CD4-positive, alpha-beta T cell treated with Interleukin-17A for 4 hours (primary cell): Measurements from ENCODE around the gene MYO18A.
"Not testable (repeated sequence)": the region's sequence is repeated elsewhere in the genome, so short reads cannot be mapped to it uniquely, and the experiment has no call there.

Experiments
- DNase-seq: peaks from one replicate; pipeline ENCODE4 v3.0.0-alpha.2; 2020; ENCODE audit warnings: mixed read lengths

Gene MYO18A

GRCh38 chr17:29165800-29166506 is 14.2 kb downstream of the MYO18A start:
- DNase-seq = no peak

- no peak for DNase-seq
Observed at GRCh38 chr17:29165261-29165660, 14.9 kb downstream of the MYO18A start.

GRCh38 chr17:29163563-29163962 is 16.6 kb downstream of the MYO18A start:
- DNase-seq = no peak

DNA sequence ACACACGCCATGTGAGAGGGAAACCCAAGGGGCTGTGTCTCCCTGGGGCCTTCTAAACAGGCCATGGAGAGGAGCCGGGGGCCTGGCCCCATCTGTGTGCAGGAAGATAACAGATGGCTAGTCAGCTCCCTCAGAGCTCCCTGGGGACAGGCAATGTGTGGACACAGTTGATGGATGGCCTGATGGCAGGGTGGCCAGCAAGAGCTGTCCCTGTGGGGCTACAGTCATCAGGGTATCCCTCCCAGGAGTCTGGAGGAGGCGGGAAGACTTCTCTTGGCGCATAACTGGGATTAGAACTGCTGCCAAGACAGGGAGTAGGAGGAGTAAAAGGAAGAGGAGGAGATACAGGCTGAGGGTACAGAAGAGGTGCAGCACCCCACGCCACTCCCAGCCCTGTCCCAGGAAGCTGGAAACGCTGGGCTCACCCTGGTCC is 17.3 kb downstream of the MYO18A start:
- DNase-seq = no peak

DNA sequence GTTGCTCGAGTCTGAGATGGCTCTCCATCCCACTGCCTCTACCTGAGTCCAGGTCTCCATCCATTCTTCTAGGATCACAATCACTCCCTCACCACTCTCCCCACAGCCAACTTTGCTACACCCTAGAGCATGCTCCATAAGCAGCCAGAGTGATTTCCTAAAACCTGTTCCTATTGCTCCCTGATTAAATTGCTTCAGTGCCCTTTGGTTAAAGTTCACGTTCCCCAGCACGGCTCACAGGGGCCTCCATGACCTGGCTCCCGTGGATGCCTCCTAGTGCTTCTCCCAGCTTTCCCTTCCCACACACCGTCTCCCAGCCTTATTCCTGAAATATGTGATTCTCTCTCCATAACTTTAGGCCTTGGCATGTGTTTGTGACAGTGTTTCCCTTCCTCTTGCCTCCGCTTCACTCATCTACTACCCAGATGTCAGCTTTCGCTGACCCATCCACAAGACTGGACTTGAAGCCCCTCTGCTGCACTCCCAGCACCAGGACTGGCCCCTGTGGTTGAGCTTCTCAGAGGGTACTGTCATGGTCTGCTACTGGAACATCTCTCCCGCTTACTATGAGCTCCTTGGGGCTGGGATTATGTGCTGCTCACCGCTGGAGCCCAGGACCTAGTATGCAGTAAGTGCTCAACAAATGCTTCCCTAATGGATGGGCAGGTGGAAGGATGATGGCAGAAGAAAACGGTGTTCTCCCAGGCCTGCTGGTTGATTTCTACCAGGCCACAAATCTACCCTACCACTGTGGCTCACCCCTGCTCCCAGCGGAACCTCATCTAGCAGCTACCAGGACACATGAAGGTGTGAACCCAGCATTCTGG is 17.9 kb downstream of the MYO18A start:
- DNase-seq = no peak

DNA sequence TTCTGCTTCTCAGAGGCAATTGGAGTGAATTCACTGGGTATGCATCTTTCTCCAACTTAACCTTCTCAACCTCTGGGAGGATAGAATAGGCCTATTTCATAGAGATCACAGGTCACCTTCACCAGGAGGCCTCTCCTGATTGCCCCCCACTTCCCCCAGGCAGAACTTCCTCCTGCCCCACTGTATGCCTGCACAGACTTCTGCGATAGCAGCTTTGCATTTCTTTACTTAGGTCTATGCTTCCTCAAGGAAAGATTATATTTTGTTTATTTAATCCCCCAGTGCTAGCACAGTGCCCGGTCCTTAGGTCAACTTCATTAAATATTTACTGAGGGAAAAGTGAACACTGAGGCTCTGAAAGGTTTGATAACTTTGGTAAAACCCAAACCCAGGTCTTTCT is 19.9 kb downstream of the MYO18A start:
- DNase-seq = no peak

- DNase-seq = no peak
Observed at GRCh38 chr17:29159306-29159860, 20.8 kb downstream of the MYO18A start.

DNA sequence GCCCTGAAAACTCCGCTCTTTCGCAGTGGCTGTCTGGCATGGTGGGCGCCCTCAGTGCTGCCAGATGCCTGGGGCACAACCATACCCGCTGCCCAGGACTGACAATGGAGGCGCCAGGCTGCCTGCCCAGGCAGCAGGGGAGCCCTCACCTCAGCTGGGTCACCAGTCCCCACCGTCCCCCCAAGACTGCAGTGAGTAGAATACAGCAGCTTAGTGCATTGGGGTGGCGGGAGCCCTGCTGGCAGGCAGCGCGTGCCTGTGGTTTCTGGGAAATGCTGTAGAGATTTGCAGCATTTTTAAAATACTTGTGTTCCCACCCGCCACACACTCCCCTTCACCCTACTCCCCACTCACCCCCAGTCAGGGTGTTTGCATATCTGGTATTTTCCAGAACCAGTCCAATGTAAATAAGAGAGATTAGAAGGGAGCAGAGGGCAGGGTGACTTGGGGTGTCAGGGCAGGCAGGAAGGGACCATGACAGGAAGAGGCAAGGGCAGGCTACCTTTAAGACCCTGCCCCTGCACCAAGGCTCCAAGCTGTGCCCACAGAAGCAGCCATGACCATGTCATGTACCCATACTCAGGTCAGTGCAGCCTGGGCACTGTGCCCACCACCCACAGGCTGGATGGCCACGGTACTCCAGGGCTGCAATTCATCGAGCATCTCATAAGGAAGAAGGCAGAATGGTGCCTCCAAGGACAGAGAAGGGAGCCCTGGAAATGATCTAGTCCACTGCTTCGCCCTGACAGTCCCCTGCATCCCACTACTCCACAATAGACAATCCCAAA is 21.5 kb downstream of the MYO18A start:
- no peak for DNase-seq

DNA sequence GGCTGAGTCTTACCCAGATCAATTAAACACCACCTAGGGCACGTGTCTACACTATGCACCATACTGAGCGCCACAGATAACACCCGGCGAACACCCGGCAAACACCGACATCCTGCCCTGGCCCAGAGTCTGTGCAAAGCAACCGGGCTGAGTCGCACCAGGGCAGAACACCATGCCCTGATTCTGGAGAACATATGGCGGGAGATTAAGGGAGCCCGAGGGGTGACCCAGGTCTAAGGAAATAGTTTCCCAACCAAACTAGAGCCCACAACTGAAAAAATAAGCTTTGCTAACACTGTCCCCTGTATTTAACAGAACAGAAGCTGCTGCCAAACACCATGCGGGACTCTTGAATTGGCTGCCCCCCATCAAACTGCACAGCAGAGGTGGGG is 22.1 kb downstream of the MYO18A start:
- no peak for DNase-seq

- no peak for DNase-seq
Observed at GRCh38 chr17:29157310-29157709, 22.9 kb downstream of the MYO18A start.

DNA sequence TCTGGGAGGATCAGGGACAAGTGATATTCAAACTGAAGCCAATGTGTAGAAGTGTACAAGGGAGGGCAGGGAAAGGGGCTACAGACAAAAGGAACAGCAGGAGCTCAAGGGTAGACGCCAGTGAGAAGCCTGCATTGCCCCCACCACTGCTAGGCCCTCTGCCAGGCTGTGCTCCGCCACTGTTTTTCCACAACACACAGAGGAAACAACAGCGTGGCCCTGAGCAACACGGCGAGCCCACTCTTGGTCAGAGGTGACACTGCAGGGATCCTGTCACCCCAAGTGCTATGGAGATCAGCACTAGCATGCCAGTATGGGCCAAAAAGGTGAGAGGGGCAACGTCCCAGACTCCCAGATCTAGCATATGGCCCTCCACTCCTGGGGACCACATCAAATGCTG is 23.4 kb downstream of the MYO18A start:
- DNase-seq = no peak

DNA sequence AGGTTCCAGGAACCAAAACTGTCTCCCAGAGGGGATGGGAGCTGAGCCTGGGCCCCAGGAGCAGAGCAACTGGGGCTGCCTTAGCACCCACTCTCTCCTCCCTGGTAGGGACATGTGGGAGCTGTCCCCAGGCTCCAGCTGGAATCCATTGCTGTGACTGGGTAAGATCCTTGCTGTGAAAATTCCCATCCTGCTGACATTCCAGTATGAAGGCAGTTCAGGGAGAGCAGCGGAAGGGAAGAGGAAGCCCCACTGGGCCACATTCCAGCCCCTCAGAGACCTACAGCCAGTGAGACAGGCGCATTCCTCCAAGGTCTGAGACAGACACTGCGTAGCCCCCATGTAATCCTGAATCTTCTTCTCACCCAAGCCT is 24.2 kb downstream of the MYO18A start:
- no peak for DNase-seq

DNA sequence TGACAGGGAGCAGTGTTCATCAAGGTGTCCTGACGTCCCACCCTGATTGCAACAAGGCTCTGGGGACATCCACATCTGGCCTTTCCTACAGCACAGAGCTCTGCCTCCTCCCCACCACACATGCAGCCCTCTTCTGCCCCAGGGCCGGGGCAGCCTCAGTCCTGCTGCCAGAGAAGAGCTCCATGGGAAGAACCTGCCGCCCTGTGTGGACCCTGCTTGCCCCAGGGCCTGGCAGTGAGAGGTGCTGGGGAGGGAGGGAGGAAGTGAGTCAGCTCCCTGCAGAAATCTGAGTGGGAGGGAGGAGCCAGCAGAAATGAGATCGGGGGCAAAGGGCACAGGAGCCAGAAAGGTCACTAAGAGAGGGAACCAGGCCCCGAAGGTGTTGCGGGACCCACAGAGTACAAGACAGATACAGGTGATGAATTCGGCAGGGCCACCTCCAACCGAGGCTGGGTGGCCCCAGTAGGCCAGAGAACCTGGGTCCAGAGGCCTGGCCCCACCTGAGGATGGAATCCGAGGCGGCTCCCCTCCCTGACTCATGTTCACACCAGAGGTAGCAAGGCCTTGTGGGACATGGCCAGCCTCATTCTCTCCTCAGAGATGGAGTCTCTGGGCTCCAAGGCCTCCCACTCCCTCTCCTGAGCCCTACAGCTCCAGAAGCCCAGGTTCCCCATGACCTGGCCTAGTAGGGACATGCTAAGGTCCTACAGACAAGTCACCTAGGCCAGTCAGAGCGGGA is 24.8 kb downstream of the MYO18A start:
- peak; percentile 76 for DNase-seq

GRCh38 chr17:29154516-29155226 is 25.5 kb downstream of the MYO18A start:
- peak; percentile 39 for DNase-seq

DNA sequence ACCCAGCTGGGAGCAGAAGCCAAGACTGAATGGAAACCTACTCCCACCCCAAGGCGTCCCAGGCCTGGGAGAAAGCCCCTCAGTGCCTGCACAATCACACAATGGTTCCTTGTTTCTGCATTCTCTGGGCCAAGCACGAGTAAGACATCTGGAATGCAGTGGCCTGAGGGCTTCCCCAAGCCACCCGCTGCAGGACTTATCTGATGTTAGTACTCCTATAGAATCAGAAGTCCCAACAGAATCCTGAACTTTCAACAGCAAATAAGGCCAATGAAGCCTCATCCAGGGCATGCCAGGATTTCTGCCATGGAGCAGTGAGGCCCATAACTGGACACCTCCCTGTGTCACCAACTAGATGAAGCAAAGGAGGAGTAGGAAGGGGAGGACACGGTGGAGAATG is 28.6 kb downstream of the MYO18A start:
- no peak for DNase-seq

DNA sequence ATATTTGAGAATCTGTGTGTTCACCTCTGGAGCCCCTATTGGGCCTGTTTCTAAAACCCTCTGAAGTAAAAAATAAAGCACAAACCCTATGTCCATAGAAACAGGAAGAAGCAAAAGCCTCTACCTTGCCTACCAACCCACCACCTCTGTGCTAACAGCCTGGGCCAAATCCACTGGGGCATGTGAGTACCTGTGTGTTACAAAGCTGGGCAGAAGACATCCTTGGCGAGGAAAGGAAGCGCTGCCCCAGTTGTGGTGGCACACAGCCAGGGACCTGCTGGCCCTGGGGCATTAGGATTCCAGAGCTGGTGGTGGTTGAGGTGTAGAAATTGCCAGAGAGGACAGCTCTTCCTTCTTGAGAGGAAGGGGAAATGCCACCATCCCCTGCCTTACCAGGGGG is 30.0 kb downstream of the MYO18A start:
- DNase-seq = no peak

- DNase-seq = no peak
Observed at GRCh38 chr17:29149431-29150064, 30.6 kb downstream of the MYO18A start.

DNA sequence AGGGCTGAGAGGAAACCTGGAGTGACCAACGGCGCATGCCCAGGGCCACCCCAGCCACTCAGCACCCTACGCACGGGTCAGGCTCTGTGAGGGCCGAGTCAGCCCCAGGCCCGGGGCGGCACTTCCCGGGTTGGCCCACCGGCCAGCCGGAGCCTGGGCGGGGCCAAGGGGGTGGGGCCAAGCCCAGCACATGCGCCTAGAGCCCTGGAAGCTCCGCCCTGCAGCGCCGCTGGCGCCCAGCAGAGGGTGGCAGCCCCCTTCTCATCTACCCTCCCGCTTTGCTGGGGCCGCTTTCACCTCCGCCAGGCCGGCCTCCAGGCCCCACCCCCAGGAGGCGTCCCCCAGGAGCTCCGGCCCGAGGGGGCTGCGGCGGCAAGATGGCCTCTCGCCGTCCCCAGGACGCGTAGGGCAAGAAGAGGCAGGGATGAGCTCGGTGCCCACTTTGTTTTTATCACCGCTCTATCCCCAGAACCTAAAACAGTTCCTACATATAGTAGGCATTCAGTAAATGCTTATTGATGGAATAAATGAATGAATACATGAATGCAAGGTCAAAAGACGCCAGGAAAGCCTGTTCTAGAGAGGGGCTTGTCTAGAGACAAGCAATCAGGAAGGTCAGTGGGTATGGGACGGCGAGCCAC is 31.3 kb downstream of the MYO18A start:
- peak; percentile 95 for DNase-seq

GRCh38 chr17:29148257-29148789 is 31.9 kb downstream of the MYO18A start:
- DNase-seq = no peak

DNA sequence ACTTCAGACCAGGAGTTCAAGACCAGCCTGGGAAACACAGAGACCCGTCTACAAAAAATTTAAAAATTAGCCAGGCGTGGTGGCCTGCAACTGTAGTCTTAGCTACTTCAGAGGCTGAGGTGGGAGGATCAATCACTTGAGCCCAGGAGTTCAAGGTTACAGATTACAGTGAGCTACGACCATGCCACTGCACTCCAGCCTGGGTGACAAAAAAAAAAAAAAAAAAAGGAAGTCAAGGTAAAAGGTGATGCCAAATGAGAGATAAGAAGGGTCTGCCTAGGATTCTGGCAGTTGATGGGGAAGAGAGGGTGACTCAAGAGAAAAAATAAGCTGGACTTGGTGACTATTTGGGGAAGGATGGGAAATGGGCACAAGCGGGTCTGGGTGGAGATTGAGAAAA is 32.5 kb downstream of the MYO18A start:
- no peak for DNase-seq

GRCh38 chr17:29147228-29147627 is 33.0 kb downstream of the MYO18A start:
- DNase-seq = not testable (repeated sequence)
